Measurements from ENCODE around the gene SOS1.

The SOS1 gene

GRCh38 chr2:38981003-38981669 is 139.7 kb downstream of the SOS1 start:
- TF ChIP-seq GABPA (IDR thresholded peaks at IDR 0.05; ENCODE audit: low read depth) (no peak), CTCF (IDR thresholded peaks at IDR 0.05; ENCODE audit: insufficient read depth, low read length) (no peak), REST (IDR thresholded peaks at IDR 0.05; ENCODE audit: insufficient replicate concordance, low read depth) (no peak), SPI1 (IDR thresholded peaks at IDR 0.05; ENCODE audit: borderline replicate concordance, low read depth) (no peak), POLR2AphosphoS5 (IDR thresholded peaks at IDR 0.05; ENCODE audit: low read depth) (no peak)
- H3K27ac ChIP-seq (replicated peaks), result no peak overlapping the region
- DNase-seq (ENCODE audit: low read depth in 1 of 2, low spot score in 1 of 2), result no peak
- H3K27me3 ChIP-seq (ENCODE audit: insufficient read depth, poor library complexity, severe bottlenecking), result no peaks in the 10 kb centered on the region
- no peak overlapping the region for H3K4me3 ChIP-seq (replicated peaks; ENCODE audit: insufficient read depth, low read length)

- Histone ChIP-seq H3K27ac (replicated peaks) (no peak overlapping the region), H3K4me3 (replicated peaks; ENCODE audit: insufficient read depth, low read length) (no peak overlapping the region), H3K27me3 (ENCODE audit: insufficient read depth, poor library complexity, severe bottlenecking) (no peaks in the 10 kb centered on the region)
- TF ChIP-seq REST (IDR thresholded peaks at IDR 0.05; ENCODE audit: insufficient replicate concordance, low read depth), result no peak
- no peak for TF ChIP-seq GABPA (IDR thresholded peaks at IDR 0.05; ENCODE audit: low read depth)
- no peak for TF ChIP-seq CTCF (IDR thresholded peaks at IDR 0.05; ENCODE audit: insufficient read depth, low read length)
- TF ChIP-seq POLR2AphosphoS5 (IDR thresholded peaks at IDR 0.05; ENCODE audit: low read depth), result no peak
- TF ChIP-seq SPI1 (IDR thresholded peaks at IDR 0.05; ENCODE audit: borderline replicate concordance, low read depth), result no peak
- no peak for DNase-seq (ENCODE audit: low read depth in 1 of 2, low spot score in 1 of 2)
These were observed 141.9 kb downstream of the SOS1 start for GRCh38 chr2:38978908-38979307.

- peak; percentile 7 to 82 for DNase-seq (ENCODE audit: low read depth in 1 of 2, low spot score in 1 of 2)
- Histone ChIP-seq H3K4me3 (replicated peaks; ENCODE audit: insufficient read depth, low read length) (no peak overlapping the region), H3K27ac (replicated peaks) (no peak overlapping the region), H3K27me3 (ENCODE audit: insufficient read depth, poor library complexity, severe bottlenecking) (no peaks in the 10 kb centered on the region)
- TF ChIP-seq SPI1 (IDR thresholded peaks at IDR 0.05; ENCODE audit: borderline replicate concordance, low read depth), result peak; percentile 93
- no peak for TF ChIP-seq GABPA (IDR thresholded peaks at IDR 0.05; ENCODE audit: low read depth)
These were observed 142.5 kb downstream of the SOS1 start for GRCh38 chr2:38978296-38978903.

- DNase-seq (ENCODE audit: low read depth in 1 of 2, low spot score in 1 of 2), result no peak
- Histone ChIP-seq H3K27me3 (ENCODE audit: insufficient read depth, poor library complexity, severe bottlenecking) (no peaks in the 10 kb centered on the region), H3K4me3 (replicated peaks; ENCODE audit: insufficient read depth, low read length) (no peak overlapping the region), H3K27ac (replicated peaks) (no peak overlapping the region)
- no peak for TF ChIP-seq CTCF (IDR thresholded peaks at IDR 0.05; ENCODE audit: insufficient read depth, low read length)
- no peak for TF ChIP-seq SPI1 (IDR thresholded peaks at IDR 0.05; ENCODE audit: borderline replicate concordance, low read depth)
- TF ChIP-seq GABPA (IDR thresholded peaks at IDR 0.05; ENCODE audit: low read depth), result no peak
- no peak for TF ChIP-seq REST (IDR thresholded peaks at IDR 0.05; ENCODE audit: insufficient replicate concordance, low read depth)
- no peak for TF ChIP-seq POLR2AphosphoS5 (IDR thresholded peaks at IDR 0.05; ENCODE audit: low read depth)
These were observed 143.8 kb downstream of the SOS1 start for GRCh38 chr2:38977047-38977446.
